Stimulated activated CD4-positive, alpha-beta T cell treated with anti-CD3 and anti-CD28 coated beads, Interleukin-2, amount 100 ng/mL, for 4 hours (primary cell): Measurements from ENCODE around the gene ALS2.
"Not testable (repeated sequence)": the region's sequence is repeated elsewhere in the genome, so short reads cannot be mapped to it uniquely, and the experiment has no call there.

Source experiments
- DNase-seq: peaks from one replicate; pipeline ENCODE4 v3.0.0-alpha.2; 2020; ENCODE audit warnings: low read depth

ALS2 gene

DNA sequence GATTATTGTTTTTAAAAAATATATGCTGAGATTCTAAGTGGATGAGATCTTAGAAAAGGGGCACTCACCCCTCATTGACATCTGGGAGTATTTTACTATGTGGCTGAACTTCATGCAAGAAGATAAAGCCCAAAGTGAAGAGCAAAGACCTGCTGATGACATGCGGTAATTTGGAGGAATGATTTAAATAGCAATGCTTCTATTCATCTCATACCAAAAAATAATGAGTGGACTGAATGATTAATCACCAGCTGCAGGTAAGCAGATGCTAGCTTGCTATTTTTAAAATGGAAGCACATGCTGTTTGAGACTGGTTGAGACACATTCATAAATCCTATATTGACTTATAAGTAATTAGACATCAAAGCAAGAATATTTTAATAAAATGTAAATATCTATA lies 12.9 kb upstream of the ALS2 start:
- no peak for DNase-seq

- DNase-seq, result no peak
These were observed 10.3 kb upstream of the ALS2 start for GRCh38 chr2:201790989-201791388.

- no peak for DNase-seq
These were observed 9.6 kb upstream of the ALS2 start for GRCh38 chr2:201790291-201790690.

- no peak for DNase-seq
These were observed 8.7 kb upstream of the ALS2 start for GRCh38 chr2:201789395-201789794.

- DNase-seq, result no peak
These were observed 7.6 kb upstream of the ALS2 start for GRCh38 chr2:201788371-201788770.

- DNase-seq, result no peak
These were observed 5.7 kb upstream of the ALS2 start for GRCh38 chr2:201786471-201786870.

- DNase-seq, result no peak
These were observed 4.4 kb upstream of the ALS2 start for GRCh38 chr2:201785135-201785534.

DNA sequence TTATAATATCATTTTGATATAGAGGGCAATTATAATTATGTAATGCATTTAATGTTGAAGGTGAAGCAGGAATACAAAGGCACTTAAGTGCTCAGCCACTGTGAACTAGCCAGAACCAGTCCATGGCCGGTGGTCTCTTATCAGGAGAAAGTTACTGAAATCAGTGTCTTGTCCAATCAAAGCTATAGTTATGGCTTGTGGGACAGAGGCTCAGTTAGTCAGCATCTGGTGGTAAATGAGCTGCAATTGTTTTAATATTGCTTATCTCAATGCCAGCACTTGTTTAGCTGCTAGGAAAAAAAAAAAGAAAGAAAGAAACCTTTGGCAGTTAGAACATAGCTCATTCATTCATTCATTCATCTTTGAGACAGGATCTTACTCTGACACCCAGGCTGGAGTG lies 3.8 kb upstream of the ALS2 start:
- no peak for DNase-seq

DNA sequence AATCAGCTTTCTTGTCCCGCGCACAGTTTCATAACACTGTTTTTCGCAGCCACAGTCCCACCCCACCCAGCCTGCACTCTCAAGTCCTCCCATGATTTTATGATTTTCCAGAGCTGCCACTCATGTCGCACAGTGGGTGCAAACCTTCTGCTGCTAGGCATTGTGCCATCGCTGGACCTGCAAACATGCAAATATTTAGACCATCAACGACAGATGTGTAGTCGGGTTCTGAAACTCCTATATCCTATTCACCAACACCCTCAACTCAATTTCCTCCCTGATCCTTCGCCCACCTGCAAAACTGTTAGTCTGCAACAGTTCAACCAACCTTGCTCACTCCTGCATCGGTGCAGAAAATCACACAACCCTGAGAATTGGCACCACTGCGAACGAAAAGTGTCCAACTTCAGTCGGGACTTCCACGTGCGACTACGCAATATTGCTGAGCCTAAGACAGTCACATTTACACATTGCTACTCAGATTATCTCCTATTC lies 871 bp upstream of the ALS2 start:
- DNase-seq, result no peak

DNA sequence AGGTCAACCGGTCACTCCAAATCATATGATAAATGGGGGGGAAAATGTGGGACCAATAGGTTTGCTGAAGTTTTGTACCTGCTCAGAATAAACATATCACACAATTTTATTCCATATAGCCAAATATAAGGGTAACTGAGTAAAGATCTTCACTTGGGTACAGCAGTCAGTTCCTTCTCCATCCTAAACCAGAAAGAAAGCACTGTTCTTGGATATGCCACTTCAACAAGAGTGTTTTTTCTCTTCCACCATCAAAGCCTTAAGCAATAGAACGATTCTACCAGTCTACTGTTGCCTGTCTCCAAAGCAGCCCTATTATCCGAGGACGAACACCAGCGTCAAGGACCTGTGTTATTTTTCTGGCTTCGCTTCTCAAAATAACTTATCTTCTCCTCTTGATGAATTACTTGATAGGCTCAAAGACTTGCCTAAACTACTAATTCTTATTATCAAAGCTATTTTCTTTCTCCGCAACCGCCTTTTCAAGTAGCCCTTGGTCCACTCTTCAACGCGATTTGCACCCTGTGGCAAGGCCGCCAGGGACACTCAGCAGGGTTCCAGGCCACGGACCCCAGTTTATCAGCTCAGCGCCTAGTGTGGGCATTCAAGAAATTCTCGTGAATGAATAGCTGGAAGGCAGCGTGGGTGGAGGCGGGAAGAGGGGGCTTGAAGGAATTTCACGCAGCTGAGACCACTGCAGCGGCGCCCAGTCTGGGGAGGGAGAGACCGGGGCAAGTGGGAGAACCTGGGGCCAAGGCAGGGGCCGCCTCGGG lies 646 bp downstream of the ALS2 start:
- no peak for DNase-seq

DNA sequence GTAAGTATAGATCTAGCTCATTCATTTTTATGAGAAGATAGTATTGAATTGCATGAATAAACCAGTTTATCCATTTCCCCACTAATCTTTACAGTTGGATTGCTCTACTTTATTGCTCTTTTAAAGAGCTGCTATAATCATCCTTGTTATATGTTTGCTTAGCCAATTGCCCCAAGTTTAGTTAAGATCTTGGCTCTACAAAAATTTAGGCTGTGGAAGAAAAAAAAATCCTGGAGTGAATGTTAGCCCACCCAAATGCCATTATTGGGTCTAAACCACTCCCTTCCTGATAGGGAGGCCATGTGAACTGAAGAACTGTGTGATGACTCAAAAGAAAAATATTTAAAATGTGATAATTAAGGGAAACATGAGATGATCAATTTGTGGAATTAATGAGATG lies 2.9 kb downstream of the ALS2 start:
- DNase-seq, result no peak

DNA sequence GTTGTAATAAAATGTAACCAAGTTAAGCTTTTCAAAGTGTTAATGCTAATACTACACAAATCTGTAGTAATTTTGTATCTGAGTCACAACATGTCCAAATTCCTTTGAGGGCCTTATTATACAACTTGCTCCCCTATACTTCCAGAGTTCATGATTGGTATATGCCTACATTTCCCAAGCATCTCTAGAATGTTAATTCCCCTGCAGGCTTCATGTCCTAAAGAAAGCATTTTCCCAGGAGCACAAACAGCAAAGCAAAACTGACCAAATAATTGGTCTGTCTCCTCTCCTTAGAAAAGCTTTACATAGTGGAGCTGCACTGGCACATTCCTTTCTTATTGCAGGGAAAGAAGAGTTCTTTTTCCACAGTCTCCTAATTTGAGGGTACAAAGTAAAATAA lies 3.7 kb downstream of the ALS2 start:
- DNase-seq, result no peak

DNA sequence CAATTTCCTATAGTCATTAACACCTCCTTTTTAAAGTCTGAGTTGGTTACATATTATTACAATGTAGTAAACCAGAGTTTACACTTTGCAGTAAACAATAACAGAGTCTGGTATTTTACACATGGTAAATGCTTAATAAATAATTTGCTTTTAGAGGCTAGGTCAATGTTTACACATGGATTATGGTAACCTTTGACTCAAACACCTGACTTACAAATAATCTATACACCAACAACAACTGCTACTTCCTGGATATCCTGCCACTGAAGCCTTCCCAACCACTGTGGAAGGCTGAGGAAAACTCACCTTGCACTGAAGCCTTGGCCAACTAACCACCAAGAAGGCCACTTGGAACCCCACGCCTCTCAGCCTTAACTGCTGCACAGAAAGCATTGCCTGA lies 5.4 kb downstream of the ALS2 start:
- DNase-seq, result no peak

GRCh38 chr2:201774546-201774945 lies 6.2 kb downstream of the ALS2 start:
- no peak for DNase-seq

- no peak for DNase-seq
These were observed 6.7 kb downstream of the ALS2 start for GRCh38 chr2:201773990-201774389.

DNA sequence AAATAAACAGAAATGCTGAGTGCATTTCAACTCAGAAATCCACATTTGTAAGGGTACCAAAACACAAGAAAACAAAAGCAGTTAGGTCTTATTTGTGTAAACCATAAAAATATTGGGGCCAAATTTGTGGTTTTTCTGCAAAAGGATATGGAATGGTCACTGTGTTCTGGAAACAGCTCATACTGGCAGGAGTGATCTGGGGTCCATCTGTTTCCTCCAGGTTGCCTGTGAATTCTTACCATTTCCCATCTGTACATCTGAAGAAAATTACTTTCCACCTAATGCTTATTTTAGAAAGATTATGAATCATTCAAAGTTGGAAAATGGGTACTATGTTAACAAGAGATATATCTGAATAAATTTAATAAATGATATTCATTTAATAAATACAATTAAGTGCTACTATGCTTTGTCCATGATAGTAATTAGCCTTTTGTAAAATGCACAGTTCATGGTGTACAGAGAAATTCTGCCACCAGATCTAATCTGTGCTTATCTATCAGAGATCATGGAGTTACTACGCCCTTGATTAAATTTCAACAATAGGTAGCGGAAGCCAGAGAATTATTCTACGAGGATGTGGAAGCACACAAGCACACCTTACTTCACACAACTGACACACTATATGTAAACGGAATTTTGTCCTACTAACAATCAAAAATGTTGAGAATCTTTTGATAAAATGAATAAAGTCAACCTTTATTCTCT lies 10.9 kb downstream of the ALS2 start:
- DNase-seq, result no peak

GRCh38 chr2:201768918-201769317 lies 11.8 kb downstream of the ALS2 start:
- DNase-seq, result no peak

DNA sequence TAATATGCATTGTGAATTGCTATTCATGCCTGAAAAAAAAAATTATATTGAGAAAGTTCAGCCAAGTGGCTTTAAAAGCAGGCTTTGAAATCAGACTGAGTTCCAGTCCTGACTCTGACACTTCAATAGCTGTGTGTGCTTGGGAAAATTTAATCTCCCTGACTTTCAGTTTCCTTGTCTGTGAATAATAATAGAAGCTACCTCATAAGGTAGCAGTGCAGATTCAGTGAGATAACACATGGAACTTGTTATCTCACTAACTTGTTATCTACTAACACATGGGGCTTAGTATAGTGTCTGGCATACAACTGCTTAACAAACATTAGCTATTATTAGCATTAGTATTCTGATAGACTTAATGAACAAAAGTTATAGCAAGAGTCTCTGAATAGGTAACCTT lies 14.9 kb downstream of the ALS2 start:
- DNase-seq, result no peak

- DNase-seq, result not testable (repeated sequence)
These were observed 16.3 kb downstream of the ALS2 start for GRCh38 chr2:201764469-201764868.

DNA sequence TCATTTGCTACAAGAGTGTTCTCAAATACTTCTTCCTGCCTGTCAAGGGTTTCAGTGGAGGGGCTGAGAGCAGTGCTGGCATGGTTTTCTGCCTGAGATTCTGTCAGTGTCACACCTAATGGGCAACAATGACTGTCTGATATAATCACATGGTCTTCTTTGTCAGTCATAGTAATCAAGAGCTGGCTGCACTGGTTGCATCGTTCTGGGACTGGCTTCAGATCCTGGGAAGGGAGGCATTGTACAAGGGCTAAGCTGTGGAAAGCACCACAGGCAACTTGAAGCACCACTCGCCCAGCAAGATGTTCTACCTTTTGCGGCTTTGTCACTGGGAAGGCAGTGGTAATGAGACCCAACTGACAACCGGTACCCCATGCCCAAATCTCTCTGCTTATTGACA lies 19.6 kb downstream of the ALS2 start:
- no peak for DNase-seq

DNA sequence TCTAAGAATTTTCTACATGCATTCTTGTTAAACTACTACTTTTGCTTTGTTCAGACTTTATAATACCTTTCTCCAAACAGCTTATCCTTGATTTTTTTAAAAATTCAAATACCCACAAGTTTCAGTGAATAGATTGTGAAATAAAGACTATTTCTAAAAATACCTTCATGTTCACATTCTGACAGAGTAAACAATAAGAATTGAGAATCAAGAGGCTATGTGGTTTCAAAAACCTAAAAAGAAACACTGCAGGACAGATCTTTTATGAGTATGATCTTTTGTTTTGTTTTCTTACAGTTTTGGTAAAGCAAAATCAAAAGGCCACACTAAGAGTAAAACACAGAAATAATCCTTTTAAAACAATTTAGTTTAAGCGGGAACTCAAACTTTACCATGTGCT lies 21.2 kb downstream of the ALS2 start:
- DNase-seq, result no peak

- no peak for DNase-seq
These were observed 21.9 kb downstream of the ALS2 start for GRCh38 chr2:201758873-201759272.

DNA sequence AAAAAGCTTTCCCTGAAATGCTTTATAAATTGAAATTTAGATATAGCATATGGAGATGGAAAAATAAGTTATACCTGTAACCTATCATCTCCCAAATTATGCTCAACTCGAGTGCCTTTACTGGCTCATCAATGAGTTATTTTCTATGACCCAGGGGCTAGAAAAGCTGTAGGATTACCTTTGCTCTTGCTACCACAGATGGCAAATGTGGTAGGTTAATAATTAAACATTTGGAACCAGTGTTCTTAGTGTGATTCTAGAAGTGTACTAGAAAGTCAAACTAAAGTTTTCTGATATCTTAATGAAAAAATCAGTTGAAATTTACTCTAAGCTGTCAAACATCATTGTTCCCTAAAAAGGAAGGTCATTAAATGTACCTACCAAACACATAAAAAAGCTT lies 22.5 kb downstream of the ALS2 start:
- no peak for DNase-seq
